Measurements from ENCODE around the gene TSPOAP1.

Gene TSPOAP1

GRCh38 chr17:58330997-58331814 lies 2.6 kb upstream of the TSPOAP1 start:
- DNase-seq (ENCODE audit: extremely low read depth in 1 of 2, low read depth in 1 of 2) = peak; percentile 63 to 71

- peak in 1 of 2 donors; percentile 26 for DNase-seq (ENCODE audit: extremely low read depth in 1 of 2, low read depth in 1 of 2)
Observed at GRCh38 chr17:58330538-58330996, 2.0 kb upstream of the TSPOAP1 start.

- peak in 1 of 2 donors; percentile 56 for DNase-seq (ENCODE audit: extremely low read depth in 1 of 2, low read depth in 1 of 2)
Observed at GRCh38 chr17:58329810-58330537, 1.4 kb upstream of the TSPOAP1 start.

GRCh38 chr17:58329035-58329809 lies 627 bp upstream of the TSPOAP1 start:
- DNase-seq (ENCODE audit: extremely low read depth in 1 of 2, low read depth in 1 of 2) = peak; percentile 86 to 87

- DNase-seq (ENCODE audit: extremely low read depth in 1 of 2, low read depth in 1 of 2) = no peak
Observed at GRCh38 chr17:58327363-58328194, 1.0 kb downstream of the TSPOAP1 start.

- no peak for DNase-seq (ENCODE audit: extremely low read depth in 1 of 2, low read depth in 1 of 2)
Observed at GRCh38 chr17:58326609-58327362, 1.8 kb downstream of the TSPOAP1 start.

GRCh38 chr17:58325976-58326468 lies 2.6 kb downstream of the TSPOAP1 start:
- no peak for DNase-seq (ENCODE audit: extremely low read depth in 1 of 2, low read depth in 1 of 2)

GRCh38 chr17:58325289-58325726 lies 3.3 kb downstream of the TSPOAP1 start:
- no peak for DNase-seq (ENCODE audit: extremely low read depth in 1 of 2, low read depth in 1 of 2)

GRCh38 chr17:58324409-58325288 lies 3.9 kb downstream of the TSPOAP1 start:
- DNase-seq (ENCODE audit: extremely low read depth in 1 of 2, low read depth in 1 of 2) = no peak

- no peak for DNase-seq (ENCODE audit: extremely low read depth in 1 of 2, low read depth in 1 of 2)
Observed at GRCh38 chr17:58324056-58324408, 4.6 kb downstream of the TSPOAP1 start.

GRCh38 chr17:58323366-58324055 lies 5.1 kb downstream of the TSPOAP1 start:
- no peak for DNase-seq (ENCODE audit: extremely low read depth in 1 of 2, low read depth in 1 of 2)

GRCh38 chr17:58322581-58323185 lies 5.9 kb downstream of the TSPOAP1 start:
- DNase-seq (ENCODE audit: extremely low read depth in 1 of 2, low read depth in 1 of 2) = no peak

GRCh38 chr17:58321571-58322525 lies 6.7 kb downstream of the TSPOAP1 start:
- no peak for DNase-seq (ENCODE audit: extremely low read depth in 1 of 2, low read depth in 1 of 2)

- DNase-seq (ENCODE audit: extremely low read depth in 1 of 2, low read depth in 1 of 2) = no peak
Observed at GRCh38 chr17:58320570-58321323, 7.8 kb downstream of the TSPOAP1 start.

GRCh38 chr17:58320163-58320558 lies 8.4 kb downstream of the TSPOAP1 start:
- no peak for DNase-seq (ENCODE audit: extremely low read depth in 1 of 2, low read depth in 1 of 2)
